HepG2 (cell line): ENCODE measurements around the gene PHF23.

Experiments
- CAMTA2 ChIP-seq: sonication (generic); formaldehyde crosslinking; IDR thresholded peaks from 2 replicates; pipeline ENCODE4 v1.4.0; 2020; ENCODE audit warnings: mild to moderate bottlenecking, missing genetic modification reagents, borderline replicate concordance
- CHD2 ChIP-seq: IDR thresholded peaks from 2 replicates; pipeline ENCODE4 v1.6.1; 2011; ENCODE audit warnings: low read depth, low read length, improper control_type of control experiment
- JUN ChIP-seq: sonication (generic); formaldehyde crosslinking; IDR thresholded peaks from 2 replicates; pipeline ENCODE4 v1.4.0; 2020; ENCODE audit warnings: mild to moderate bottlenecking, missing genetic modification reagents
- MIXL1 ChIP-seq: IDR thresholded peaks from 2 replicates; pipeline ENCODE4 v1.6.1; 2016
- SP1 ChIP-seq, 2 experiments: fragments of 450-650 bp in 1 of 2; sonication (generic) in 1 of 2; formaldehyde crosslinking in 1 of 2; IDR thresholded peaks; 2 replicates each; pipeline versions ENCODE4 v1.4.0 to v1.6.1; 2016 to 2020; ENCODE audit warnings: missing genetic modification reagents in 1 of 2
- ZFP37 ChIP-seq: sonication (generic); formaldehyde crosslinking; IDR thresholded peaks from 2 replicates; pipeline ENCODE4 v1.4.0; 2020; ENCODE audit warnings: missing genetic modification reagents, borderline replicate concordance

GRCh38 chr17:7203391-7203790 lies 35.9 kb downstream of the PHF23 start:
- TF ChIP-seq JUN (CRISPR knock-in tag) (no peak), ZFP37 (CRISPR knock-in tag) (no peak), MIXL1 (CRISPR knock-in tag) (no peak), CHD2 (no peak), SP1 (IDR thresholded peaks at IDR 0.05) (no peak), SP1 (CRISPR knock-in tag; IDR thresholded peaks at IDR 0.05) (no peak), CAMTA2 (no peak)
